Measurements from ENCODE around the gene NKX2-4. TPM values are rescaled to one million over a fixed set of nuclear protein-coding genes. Genes with fewer than 3 reads are reported as not detected.
"Not testable (repeated sequence)": the region's sequence is repeated elsewhere in the genome, so short reads cannot be mapped to it uniquely, and the experiment has no call there.

NKX2-4 gene
- total RNA-seq, 1 donor from 2014 or later: not detected

GRCh38 chr20:21394551-21394950 is 2.8 kb downstream of the NKX2-4 start:
- intact Hi-C loops (cut with micrococcal nuclease): loop anchor here (2.0 to 10.0 kb wide), 3 partner anchors 92 to 1030 kb away; partner anchors contain the start of genes INSM1 and XRN2

GRCh38 chr20:21393816-21394519 is 3.4 kb downstream of the NKX2-4 start:
- intact Hi-C loops (cut with micrococcal nuclease): loop anchor here (2.0 to 10.0 kb wide), 4 partner anchors 91 to 1029 kb away; partner anchors contain the start of genes INSM1 and XRN2

GRCh38 chr20:21393166-21393565 is 4.2 kb downstream of the NKX2-4 start:
- intact Hi-C loops (cut with micrococcal nuclease): loop anchor here (2.0 to 10.0 kb wide), 2 partner anchors 156 to 1028 kb away; partner anchors contain the start of gene INSM1

- intact Hi-C loops (cut with micrococcal nuclease): loop anchor here (2.0 to 10.0 kb wide), 2 partner anchors 155 to 1027 kb away; partner anchors contain the start of gene INSM1
These were observed 5.4 kb downstream of the NKX2-4 start for GRCh38 chr20:21391972-21392352.

GRCh38 chr20:21391185-21391971 is 5.9 kb downstream of the NKX2-4 start:
- intact Hi-C loops (cut with micrococcal nuclease): loop anchor here (10.0 kb wide), 1 partner anchor 1027 kb away; the partner anchor contains the start of gene INSM1

- intact Hi-C loops (cut with micrococcal nuclease): loop anchor here (10.0 kb wide), 1 partner anchor 1026 kb away; the partner anchor contains the start of gene INSM1
These were observed 6.6 kb downstream of the NKX2-4 start for GRCh38 chr20:21390768-21391167.

- intact Hi-C loops (cut with micrococcal nuclease): no loop called here
These were observed 8.0 kb downstream of the NKX2-4 start for GRCh38 chr20:21389368-21389767.

- intact Hi-C loops (cut with micrococcal nuclease): no loop called here
These were observed 8.8 kb downstream of the NKX2-4 start for GRCh38 chr20:21388566-21388965.

GRCh38 chr20:21387528-21387927 is 9.8 kb downstream of the NKX2-4 start:
- intact Hi-C loops (cut with micrococcal nuclease): no loop called here

GRCh38 chr20:21386111-21386510 is 11.2 kb downstream of the NKX2-4 start:
- intact Hi-C loops (cut with micrococcal nuclease): no loop called here

- intact Hi-C loops (cut with micrococcal nuclease): no loop called here
These were observed 12.9 kb downstream of the NKX2-4 start for GRCh38 chr20:21384308-21384892.

- intact Hi-C loops (cut with micrococcal nuclease): no loop called here
These were observed 15.7 kb downstream of the NKX2-4 start for GRCh38 chr20:21381619-21382018.

- intact Hi-C loops (cut with micrococcal nuclease): no loop called here
These were observed 16.6 kb downstream of the NKX2-4 start for GRCh38 chr20:21380711-21381110.

GRCh38 chr20:21378259-21378658 is 19.1 kb downstream of the NKX2-4 start:
- intact Hi-C loops (cut with micrococcal nuclease): no loop called here

- intact Hi-C loops (cut with micrococcal nuclease): no loop called here
These were observed 19.6 kb downstream of the NKX2-4 start for GRCh38 chr20:21377701-21378100.

- intact Hi-C loops (cut with micrococcal nuclease): no loop called here
These were observed 20.7 kb downstream of the NKX2-4 start for GRCh38 chr20:21376626-21377025.

GRCh38 chr20:21373436-21373835 is 23.9 kb downstream of the NKX2-4 start:
- intact Hi-C loops (cut with micrococcal nuclease): no loop called here

- intact Hi-C loops (cut with micrococcal nuclease): no loop called here
These were observed 25.3 kb downstream of the NKX2-4 start for GRCh38 chr20:21372016-21372415.

GRCh38 chr20:21371193-21371592 is 26.1 kb downstream of the NKX2-4 start:
- intact Hi-C loops (cut with micrococcal nuclease): no loop called here

GRCh38 chr20:21368791-21369190 is 28.5 kb downstream of the NKX2-4 start:
- intact Hi-C loops (cut with micrococcal nuclease): no loop called here

- intact Hi-C loops (cut with micrococcal nuclease): not testable (repeated sequence)
These were observed 31.1 kb downstream of the NKX2-4 start for GRCh38 chr20:21366273-21366672.

GRCh38 chr20:21365771-21366170 is 31.6 kb downstream of the NKX2-4 start:
- intact Hi-C loops (cut with micrococcal nuclease): no loop called here
